ENCODE results near the gene HTATSF1.
A peak's percentile ranks its signal among the peaks of the same experiment; 100 is the strongest.

Gene HTATSF1

DNA sequence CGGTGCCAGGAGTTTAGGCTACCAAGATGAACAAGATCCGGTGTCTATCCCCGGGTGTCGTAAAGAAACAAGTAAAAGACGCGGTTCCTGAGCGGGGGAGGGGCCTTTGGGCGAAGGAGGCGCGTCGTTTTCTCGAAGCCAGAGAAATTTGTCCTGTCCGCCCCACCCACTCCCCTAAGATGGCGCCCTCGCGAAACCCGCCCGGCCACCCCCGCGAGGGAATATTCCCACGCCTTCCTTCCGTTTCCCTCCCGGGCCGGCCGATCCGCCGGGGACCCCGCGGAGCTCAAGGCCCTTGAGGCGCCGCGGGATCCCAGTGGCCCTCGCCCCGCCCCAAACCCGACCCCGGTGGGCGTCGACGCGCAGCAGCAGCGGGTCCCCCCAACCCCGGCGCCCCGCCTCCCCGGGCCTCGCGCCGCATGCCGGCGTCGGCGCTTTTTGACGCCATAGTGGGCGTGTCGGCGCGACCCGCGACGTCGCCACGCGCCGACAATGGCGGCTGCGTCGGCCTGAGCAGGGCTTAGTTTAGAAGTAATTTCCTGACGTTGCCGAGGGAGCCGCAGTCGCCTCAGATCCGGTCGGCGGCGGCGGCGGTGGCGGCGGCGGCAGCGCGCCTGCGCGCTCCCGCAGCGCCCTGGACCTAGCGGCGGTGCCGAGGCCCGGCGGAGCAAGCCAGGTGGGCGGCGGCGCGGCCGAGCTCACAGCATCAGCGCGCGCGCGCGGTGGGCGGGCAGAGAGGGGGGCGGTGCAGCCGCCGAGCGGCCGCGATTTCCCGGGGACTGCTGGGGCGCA is 432 bp upstream of the HTATSF1 start:
- DNase-seq = peak; percentile 78

DNA sequence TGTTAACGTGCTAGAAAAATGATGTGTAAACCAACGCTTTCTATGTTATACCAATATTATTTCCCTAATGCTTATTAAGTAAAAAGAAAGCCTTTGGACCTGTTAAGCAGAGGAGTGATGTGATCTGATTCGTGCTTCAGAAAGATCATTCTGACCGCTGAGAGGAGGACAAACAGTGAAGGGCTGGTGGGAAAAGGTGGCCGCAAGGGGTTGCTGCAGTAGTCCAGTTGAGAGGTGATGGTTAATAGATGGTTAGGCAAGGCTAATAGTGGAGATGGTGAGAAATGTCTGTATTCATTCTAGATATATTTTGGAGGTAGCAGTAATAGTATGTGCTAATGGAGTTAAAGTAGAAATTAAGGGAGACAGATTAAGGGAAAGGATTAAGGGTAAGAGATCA is 21.7 kb downstream of the HTATSF1 start:
- no peak for DNase-seq

DNA sequence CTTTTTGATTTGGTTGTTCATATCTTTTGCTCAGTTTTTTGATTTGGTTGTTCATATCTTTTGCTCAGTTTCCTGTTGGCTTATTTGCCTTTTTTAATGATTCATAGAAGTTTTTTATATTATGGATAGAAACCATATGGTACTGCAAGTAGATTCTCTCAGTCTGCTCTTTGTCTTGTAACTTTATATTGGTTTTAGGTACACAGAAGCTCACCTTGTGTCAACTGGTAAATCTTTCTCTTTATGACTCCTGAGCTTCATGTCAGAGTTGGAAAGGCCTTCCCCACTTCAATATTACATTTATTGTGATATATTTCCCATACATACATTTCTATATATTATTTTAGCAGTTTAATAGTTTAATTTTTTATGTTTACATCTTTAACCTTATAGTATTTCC is 26.4 kb downstream of the HTATSF1 start:
- DNase-seq = no peak

DNA sequence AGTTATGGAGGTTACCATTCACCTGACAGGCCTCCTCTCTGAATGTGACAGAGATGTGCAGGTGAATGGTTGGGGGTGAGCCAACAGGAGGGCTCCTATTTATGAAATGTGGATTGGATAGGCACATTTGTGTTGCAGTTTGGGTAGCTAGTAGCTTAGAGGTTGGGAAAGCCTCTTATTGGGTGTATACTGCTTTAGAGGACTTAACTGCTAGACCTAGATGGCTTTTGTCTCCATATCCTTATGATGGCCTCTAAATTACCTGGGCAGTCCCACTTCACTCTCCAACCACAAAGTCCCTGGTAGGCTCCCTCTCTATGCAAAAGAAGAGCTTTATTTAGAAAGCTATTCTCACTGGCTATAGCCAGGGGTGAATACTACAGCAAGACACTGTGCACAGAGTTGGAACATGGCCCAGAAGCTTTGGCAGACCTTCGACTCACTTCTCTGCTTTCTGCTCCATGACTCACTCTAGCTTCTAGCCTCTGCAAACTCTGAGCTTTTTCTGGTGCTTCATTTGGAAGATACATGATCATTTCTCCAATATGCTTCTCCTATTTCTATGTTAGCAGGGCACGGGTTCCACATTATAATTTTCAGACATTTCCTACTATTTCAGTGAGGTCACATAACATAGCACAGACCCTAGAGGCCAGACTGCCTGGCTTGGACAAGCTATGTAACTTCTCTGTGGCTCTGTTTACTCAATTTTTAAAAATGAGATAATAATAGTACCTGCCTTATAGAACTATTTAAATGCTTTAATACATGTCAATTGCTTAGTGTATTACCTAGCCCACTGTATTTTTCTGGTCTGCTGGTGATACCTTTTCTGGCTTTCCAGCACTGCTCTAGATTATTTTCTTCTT is 28.6 kb downstream of the HTATSF1 start:
- DNase-seq = no peak

DNA sequence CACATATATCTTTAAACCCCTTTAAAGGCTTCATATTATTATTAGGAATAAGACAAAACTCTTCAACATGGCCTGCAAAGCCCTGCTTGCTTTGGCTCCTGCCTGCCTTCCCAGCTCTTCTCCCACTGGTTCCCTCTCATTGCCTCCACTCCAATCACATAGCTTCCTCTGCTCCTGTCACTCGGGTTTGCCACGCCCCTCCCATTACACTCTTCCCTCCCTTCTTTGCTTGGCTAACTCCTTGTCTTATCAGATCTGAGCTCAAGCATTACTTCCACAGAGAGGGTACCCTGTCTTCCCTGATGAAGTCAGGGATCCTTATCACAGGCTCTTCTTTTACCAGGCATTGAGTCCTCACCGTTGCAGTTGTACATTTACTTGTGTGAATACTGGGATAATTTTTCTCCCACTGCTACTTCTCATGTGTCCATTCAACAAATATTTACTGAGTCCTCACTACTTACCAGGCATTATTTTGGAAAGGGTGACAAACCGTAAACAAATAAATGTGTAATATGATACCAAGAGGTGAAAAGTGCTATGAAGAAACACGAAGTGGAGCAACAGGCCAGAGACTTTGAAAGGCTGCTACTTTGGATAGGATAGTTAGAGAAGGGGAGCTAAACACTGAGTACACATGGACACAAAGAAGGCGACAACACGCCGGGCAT is 31.4 kb downstream of the HTATSF1 start:
- DNase-seq = no peak

DNA sequence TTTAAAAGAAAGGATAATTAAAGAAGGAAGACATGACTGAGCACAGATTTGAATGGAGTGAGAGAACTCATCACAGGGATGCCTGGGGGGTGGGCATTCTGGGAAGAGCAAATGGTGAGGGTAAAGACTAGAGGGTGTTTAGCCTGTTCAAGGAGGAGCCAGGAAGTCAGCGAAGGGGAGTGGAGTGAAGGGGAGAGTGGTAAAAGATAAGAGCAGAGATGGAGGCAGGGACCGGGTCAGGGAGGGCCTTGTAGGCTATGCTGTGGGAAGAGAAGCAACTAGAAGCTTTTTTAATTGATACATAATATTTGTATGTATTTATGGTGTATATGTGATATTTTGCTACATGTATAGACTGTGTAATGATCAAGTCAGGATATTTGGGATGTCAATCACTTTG is 32.4 kb downstream of the HTATSF1 start:
- no peak for DNase-seq

DNA sequence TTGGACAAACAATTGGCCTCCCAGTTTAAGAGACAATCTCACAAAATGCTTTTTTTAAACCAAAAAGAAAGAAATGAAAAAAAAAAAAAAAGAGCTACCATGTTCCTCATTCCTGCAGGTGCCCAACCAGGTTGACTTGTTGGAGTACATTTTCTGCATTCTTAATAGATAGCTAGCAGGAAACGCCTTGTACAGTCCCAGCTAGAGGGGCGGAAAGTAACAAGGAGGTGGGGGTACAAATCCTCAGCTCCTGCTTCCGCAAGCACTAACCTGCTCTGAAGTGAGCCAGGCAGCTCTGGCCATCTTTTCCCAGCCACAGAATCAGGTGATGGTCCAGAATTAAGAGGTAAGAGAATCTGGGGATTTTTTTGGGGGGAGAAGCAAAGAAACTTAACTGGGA is 34.6 kb downstream of the HTATSF1 start, which contains the start of gene VGLL1:
Gene VGLL1, plus strand, starts transcription at position 265 of the 400 bp plus-strand sequence. CDS start 3,806 bp downstream, outside the sequence.
- DNase-seq = no peak

DNA sequence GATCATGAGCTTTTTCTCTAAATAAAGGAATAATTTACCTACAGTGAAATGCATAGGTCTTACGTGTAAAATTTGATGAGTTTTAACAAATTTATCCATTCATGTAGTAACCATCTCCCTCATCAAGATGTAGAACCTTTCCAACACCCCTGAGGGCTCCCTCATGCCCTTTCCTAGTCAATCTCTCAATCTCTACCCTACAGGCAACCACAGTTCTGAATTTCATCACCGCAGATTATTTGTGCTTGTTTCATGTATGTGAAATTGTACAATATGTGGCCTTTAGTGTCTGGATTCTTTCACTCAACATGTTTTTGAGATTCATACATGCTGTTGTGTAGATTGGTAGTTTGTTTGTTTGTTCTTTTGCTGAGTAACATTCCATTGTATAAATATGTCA is 36.7 kb downstream of the HTATSF1 start:
- DNase-seq = no peak

DNA sequence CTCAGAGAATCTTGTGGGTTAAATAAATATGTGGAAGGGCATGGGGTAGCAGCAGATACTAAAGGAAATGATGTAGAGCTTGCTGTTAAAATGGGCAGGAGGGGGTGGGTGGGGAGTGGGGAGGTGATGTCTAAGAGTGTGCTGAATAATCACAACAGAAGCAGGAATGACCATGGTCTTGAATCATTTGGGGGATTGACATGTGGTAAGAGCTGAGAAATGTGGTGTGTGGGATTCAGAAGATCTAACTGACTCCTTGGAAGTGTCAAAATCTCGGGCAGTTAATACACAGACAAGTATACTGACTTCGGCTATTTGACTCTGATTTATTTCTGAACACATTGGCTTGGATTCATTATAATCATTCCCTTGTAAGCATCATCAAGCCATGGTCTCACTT is 41.4 kb downstream of the HTATSF1 start:
- DNase-seq = no peak

DNA sequence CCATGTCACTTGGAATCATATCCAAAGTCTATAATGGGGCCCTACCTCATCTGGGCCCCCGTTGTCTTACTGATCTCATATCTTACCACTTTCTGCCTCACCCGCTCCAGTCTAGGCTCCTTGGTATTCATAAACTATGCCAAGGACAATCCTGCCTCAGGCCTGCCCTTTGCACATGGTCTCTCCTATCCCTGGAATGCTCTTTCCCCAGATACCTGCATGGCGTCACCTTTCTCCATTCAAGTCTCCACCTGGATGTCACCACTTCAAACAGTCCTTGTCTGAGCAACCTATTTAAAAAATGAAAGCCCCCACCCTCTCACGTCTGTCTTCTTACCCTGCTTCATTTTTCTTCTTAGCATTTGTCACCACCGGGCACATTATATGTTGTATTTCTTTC is 42.8 kb downstream of the HTATSF1 start:
- no peak for DNase-seq

DNA sequence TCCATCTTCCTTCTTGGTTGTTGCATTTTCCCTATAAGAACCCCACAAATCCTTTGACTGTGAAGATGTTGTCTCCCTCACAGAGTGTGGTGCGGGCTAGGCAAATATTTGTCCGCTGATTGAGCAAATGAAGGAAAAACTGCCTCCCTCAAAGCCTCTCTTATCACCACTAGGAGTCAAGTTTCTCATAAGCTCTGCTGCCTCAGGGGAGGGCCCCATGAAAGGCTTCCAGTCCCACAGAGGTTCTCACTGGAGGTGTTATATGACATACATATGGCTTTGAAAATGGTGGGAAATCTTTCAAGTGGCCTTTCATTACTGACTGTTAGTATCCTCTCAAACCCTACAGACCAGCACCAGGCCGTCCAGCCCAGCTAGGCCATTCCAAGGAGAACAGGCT is 43.9 kb downstream of the HTATSF1 start:
- no peak for DNase-seq

DNA sequence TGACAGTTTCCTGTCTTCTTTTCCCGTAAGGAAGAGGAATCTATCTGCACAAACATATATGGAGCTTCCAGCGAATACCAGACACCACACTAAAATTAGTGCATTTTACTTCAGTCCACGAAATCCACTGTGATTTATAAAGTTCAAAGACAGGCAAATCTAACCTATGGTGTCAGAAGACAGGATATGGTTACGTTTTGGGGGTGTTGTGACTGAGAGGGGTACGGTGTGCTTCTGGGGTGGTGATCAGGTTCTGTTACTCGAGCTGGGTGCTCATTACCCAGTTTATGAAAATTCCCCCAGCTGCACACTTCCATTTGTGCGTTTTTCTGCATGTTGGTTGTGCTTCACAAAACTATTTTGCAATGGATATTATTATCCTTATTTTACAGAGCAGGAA is 44.9 kb downstream of the HTATSF1 start:
- no peak for DNase-seq

DNA sequence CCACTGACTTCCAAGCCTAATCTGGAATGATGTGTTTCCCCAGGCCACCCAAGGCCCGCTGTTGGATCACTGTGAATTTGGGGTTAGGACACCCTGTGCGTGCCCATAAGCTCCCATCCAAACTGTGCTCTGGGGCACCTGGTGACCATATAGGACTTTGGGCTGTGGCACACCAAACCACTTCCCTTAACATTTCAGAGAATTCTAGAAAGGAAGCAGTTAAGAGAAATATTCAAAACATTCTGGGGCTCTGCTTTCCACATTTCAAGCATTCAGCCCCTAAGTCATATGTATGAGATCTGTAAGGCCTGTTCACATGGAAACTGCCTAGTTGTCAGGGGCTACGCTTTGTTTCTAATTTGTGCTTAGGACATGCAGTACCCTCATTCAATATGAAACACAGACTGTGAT is 49.0 kb downstream of the HTATSF1 start:
- no peak for DNase-seq

DNA sequence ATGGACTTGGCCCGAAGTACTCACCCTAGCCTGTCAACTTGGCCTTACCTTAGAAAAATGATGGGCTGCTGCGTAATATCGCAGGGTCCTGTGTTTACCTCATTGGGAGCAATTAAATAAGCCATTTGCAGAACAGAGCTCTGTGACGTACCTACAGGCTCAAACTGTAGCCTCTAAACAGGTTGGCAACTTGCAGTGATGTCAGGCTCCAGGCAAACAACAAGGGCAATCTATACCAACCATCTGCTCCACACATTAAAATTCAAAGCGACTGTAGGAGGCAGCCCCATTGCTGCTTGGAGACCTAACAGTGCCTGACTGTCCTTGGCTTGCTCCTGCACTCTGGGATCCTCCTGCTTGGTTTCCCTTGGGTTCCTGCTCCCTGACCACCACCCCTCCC is 51.8 kb downstream of the HTATSF1 start:
- no peak for DNase-seq

DNA sequence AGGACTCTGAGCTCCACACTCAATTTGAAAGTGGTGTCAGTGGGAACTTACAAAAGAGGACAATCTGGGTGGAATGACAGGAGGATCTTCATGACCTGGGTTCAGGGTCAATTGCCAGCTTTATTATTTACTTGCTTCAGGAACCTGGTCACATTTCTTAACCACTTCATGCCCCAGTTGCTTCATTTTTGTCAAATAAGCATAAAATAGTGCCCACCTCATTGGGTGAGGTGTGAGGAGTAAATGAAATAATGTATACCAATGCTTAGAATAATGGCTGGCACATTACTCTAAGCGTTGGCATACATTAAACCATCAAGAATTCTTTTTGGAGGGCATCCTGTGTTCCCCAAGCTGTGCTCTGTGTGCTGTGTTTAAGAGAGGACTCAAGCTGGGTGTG is 54.0 kb downstream of the HTATSF1 start:
- DNase-seq = no peak

DNA sequence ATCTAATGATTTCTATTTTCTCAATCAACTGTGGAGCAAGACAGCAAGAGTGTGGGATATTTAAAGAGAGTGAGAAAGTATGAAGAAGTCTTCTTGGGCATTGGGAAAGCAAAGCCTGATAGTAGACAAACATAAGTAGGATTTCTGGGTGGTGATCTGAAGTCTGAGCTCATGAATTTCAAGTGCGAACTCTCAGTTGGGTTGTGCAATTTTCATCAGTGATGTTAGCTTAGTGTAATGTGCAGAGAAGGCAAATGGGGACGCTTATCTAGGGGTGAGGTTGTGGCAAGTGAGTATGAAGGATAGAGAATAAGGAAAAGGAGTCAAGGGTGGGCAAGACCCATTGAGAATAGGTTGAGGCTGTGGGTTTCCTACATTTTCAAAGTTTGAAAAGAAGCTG is 58.3 kb downstream of the HTATSF1 start:
- no peak for DNase-seq

All from NCI-H2107 (cell line).